Left kidney (tissue), 2 donors: ENCODE data around the gene GLG1. TPM values are rescaled to one million over a fixed set of nuclear protein-coding genes. Genes with fewer than 3 reads are reported as not detected.
A peak's percentile ranks its signal among the peaks of the same experiment; 100 is the strongest.
"Not testable (repeated sequence)": the region's sequence is repeated elsewhere in the genome, so short reads cannot be mapped to it uniquely, and the experiment has no call there.

Experiments
- DNase-seq: peaks from one replicate; pipeline ENCODE4 v3.0.0-alpha.2; 2013
- polyA plus RNA-seq: library from polyadenylated mRNA; unstranded; fragments of 120-200 nt; gene quantifications from one replicate; pipeline ENCODE4 v1.2.1, GENCODE V29; 2013; ENCODE audit not compliant: insufficient read length

GLG1 gene
- polyA plus RNA-seq, 1 donor = 183 TPM

DNA sequence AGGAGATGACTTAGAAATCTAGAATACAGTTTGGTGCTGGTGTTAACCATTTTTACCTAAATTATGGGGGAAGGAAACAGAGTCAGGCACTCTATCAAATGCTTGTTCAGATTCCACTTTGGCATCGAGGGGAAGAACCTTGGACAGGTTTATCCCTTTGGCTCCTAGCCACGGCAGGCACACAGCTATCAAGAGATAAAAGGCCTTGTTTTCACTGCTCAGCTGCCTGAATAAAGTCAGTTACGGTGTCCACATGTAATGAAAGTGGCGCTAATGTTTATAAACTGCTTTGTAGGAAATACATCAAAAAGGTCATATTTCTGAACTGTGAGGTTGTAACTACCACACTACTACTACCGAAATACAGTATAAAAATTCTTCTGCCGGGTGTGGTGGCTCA lies 66.3 kb downstream of the GLG1 start:
- not testable (repeated sequence) for DNase-seq

GRCh38 chr16:74538801-74539200 lies 68.1 kb downstream of the GLG1 start:
- DNase-seq = not testable (repeated sequence)

DNA sequence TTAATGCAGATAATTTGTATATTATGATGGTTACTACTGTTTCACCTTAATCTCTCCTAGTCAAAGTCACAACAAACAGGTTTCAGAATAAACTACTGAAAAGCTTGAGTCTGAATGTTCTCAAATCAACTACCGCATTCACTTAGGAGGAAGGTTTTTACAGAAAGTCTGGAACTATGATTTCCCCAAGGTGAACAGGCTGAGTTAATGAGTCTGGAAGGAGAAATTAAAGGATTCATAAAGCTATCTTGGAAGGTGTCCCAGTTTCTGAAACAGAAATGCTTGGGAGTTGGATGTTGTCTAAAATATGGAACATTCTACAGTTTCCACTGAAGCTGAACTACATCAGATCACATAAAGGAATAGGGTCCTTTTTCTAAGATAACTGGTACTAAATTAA lies 69.2 kb downstream of the GLG1 start:
- not testable (repeated sequence) for DNase-seq

DNA sequence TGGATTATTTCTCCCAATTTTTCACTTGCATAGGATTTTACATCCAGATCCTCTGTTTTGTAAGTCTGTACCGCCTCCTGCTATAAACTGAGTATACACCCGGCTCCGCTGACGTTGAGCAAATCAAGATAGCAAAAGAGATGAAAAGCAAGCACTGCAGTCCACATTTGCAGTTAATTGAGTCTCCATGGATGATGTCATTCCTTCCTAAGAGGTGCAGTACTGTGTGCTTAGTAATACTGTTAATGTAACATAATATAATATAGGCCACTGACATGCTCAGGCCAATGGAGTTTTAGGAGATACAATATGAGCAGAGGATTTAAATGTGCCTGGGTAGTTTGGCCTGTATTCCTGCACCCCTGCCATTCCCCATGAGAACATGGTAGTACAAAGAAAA lies 72.3 kb downstream of the GLG1 start:
- DNase-seq = not testable (repeated sequence)

DNA sequence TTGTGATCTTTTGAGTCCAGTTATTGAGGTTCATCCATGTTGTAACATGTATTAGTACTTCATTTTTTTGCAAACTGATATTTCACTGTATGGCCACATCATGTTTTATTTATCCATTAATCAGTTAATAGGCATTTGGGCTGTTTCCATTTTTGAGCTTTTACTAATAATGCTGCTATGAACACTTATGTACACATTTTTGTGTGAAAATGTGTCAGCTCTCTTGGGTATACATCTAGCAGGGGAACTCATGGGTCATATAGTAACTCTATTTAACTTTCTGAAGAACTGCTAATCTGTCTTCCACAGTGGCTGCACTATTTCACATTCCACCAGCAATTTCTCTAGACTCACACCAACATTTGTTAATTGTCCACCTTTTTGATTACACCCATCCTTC lies 82.0 kb downstream of the GLG1 start:
- no peak for DNase-seq

GRCh38 chr16:74524117-74524516 lies 82.8 kb downstream of the GLG1 start:
- DNase-seq = no peak

- not testable (repeated sequence) for DNase-seq
Measured at GRCh38 chr16:74523706-74524105, 83.2 kb downstream of the GLG1 start.

GRCh38 chr16:74522160-74522559 lies 84.8 kb downstream of the GLG1 start:
- no peak for DNase-seq

DNA sequence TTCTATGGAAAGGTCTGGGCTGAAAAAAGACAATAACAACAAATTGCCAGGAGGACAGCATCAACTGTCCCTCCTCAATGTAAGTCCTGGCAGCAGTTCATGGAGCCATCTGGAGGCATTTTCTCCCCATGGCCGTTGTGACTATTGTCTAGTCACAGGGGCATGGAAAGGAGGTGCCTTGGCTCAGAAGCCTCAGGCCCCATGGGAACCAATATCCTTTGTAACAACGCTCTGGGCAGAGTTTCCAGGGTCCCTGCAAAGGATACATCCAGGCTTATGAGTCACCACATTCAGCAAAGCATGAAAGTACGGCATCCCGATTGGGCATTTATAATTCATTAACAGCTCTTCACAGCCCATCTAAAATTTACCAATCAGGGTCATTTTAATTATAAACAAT lies 85.2 kb downstream of the GLG1 start:
- DNase-seq = no peak

DNA sequence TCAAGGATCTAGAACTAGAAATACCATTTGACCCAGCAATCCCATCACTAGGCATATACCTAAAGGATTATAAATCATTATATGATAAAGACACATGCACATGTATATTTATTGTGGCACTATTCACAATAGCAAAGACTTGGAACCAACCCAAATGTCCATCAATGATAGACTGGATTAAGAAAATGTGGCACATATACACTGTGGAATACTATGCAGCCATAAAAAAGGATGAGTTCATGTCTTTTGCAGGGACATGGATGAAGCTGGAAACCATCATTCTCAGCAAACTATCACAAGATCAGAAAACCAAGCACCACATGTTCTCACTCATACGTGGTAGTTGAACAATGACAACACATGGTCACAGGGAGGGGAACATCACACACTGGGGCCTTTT lies 88.0 kb downstream of the GLG1 start:
- DNase-seq = not testable (repeated sequence)

- no peak for DNase-seq
Measured at GRCh38 chr16:74511961-74512360, 95.0 kb downstream of the GLG1 start.

GRCh38 chr16:74505011-74505410 lies 101.9 kb downstream of the GLG1 start:
- DNase-seq = no peak

- no peak for DNase-seq
Measured at GRCh38 chr16:74503412-74503811, 103.5 kb downstream of the GLG1 start.

DNA sequence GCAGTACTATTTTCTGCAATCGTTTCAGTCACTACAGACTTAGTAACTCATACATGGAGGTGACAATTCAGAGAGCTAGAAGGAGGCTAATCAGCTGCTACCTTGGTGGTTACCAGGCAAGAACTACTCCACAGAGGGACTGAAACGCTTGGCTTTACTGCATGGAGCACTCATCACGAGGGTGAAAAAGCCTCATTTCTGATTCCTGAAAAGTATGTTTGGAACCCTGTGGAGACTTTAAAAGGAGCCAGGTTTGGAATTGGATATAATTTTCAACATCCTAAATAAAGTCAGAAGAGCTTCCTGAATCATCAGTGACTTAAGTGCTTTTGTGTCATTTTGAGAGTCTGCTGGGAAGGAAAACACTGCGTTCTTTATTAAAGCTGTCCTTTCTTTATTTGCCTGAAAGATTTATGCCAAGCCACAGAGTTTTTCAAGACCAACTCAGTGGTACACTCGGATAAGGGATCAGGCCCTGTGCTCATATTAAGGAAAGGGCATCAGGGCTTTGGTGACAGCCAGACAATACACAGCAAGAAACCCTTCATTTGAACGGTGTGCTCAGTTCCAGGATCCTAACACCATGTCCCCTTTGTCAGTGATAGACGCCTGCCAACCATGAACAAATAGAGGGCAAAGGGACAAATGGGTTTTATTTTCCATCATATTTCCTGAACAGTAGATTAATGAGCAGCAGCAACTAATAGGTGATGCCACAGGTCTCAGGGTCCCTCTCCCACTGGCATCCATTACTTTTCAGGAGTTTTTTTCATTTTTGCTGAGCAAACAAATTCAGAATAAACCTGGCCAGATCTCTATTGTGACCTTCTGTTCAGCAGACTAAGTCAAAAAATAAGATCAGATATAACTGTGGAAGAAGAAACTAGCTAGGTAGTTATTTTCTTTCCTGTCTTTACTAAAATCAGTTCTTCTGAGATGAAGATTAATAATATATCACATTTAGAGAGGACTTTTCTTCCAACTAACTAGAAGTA lies 105.1 kb downstream of the GLG1 start:
- DNase-seq = no peak

- DNase-seq = no peak
Measured at GRCh38 chr16:74500907-74501306, 106.0 kb downstream of the GLG1 start.

GRCh38 chr16:74499114-74499513 lies 107.8 kb downstream of the GLG1 start:
- DNase-seq = no peak

DNA sequence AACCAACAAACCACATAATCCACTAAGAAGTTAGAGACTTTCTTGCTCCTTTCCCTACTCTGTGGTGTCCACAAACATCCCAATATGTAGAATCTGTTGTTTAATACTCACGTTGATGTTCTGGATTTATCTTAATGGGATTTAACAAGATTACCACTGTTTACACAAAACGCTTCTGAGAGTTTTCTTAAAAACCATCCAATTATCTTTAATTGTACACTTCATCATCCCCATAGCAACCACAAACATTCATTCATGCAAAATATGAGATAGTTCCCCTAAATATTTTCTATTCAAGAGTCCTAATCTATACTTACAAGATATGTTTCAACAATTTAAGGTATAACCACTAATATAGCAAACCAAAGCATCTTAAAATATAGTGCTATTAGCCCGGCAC lies 109.2 kb downstream of the GLG1 start:
- DNase-seq = no peak

GRCh38 chr16:74496054-74496453 lies 110.9 kb downstream of the GLG1 start:
- no peak for DNase-seq

DNA sequence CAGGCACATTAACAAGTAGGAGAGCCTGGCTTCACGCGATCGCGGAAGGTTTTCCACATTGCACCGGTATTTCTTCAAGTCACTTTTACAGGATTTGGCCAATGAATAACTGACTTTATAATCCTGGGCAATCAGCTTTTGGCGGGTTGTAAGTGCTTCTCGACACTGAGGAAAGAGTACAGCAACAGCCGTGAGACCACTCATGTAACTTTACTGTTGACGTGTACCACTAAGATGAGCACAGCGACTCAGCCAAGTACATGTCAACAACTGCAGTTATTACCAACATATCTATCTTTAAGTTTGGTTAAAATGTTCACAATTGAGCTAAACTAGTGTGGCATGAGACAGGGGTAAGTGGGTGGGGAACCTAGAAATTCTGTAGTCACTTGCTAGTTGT lies 113.9 kb downstream of the GLG1 start:
- no peak for DNase-seq

GRCh38 chr16:74487634-74488495 lies 119.0 kb downstream of the GLG1 start:
- DNase-seq = no peak

DNA sequence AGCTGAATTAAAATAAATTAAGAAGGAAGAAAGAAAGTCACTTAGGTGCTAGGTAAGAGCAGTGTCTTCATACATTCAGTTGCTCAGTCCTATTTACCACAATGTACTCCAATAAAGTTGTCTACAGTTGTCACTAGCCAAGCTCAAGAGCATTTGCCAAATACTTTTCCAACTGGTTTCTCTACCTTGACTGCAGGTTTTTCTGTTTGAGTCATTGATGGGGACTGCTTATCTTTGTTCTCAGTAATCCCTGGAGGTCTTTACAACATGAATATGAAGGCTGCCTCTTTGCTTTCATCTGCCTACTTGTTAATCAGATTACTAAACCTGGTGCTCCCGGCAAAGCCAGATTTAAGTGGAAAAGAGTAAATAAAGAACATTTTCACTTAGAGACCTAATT lies 121.0 kb downstream of the GLG1 start:
- no peak for DNase-seq

GRCh38 chr16:74480150-74481029 lies 126.5 kb downstream of the GLG1 start:
- peak; percentile 21 for DNase-seq
